ENCODE data around the gene SMAD7. TPM values are rescaled to one million over a fixed set of nuclear protein-coding genes. Genes with fewer than 3 reads are reported as not detected.

The SMAD7 gene
- total RNA-seq, 2 donors from 2014 or later: 80.8 to 107 TPM

- ATAC-seq (ENCODE audit: insufficient number of reproducible peaks, low FRiP score, low read depth) (no peak), DNase-seq (ENCODE audit: low spot score) (no peak)
- peak overlapping the region; percentile 86 to 87 for H3K27ac ChIP-seq
- H3K4me3 ChIP-seq: peak overlapping the region; percentile 96
- H3K27me3 ChIP-seq (replicated peaks; ENCODE audit: insufficient read depth): no peaks in the 10 kb centered on the region
- peaks cover 70 to 96% of the 10 kb centered on the region in 2 donors for H3K4me1 ChIP-seq (ENCODE audit: control insufficient read depth in 1 of 2, low read depth in 2 of 2)
- TF ChIP-seq, protein P1, sequence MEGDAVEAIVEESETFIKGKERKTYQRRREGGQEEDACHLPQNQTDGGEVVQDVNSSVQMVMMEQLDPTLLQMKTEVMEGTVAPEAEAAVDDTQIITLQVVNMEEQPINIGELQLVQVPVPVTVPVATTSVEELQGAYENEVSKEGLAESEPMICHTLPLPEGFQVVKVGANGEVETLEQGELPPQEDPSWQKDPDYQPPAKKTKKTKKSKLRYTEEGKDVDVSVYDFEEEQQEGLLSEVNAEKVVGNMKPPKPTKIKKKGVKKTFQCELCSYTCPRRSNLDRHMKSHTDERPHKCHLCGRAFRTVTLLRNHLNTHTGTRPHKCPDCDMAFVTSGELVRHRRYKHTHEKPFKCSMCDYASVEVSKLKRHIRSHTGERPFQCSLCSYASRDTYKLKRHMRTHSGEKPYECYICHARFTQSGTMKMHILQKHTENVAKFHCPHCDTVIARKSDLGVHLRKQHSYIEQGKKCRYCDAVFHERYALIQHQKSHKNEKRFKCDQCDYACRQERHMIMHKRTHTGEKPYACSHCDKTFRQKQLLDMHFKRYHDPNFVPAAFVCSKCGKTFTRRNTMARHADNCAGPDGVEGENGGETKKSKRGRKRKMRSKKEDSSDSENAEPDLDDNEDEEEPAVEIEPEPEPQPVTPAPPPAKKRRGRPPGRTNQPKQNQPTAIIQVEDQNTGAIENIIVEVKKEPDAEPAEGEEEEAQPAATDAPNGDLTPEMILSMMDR (IDR thresholded peaks at IDR 0.05): peak; percentile 1
- no peaks in the 10 kb centered on the region for H3K9me3 ChIP-seq
- H3K36me3 ChIP-seq: peaks cover 7% of the 10 kb centered on the region
Measured at GRCh38 chr18:48937869-48938750, 12.7 kb downstream of the SMAD7 start.

DNA sequence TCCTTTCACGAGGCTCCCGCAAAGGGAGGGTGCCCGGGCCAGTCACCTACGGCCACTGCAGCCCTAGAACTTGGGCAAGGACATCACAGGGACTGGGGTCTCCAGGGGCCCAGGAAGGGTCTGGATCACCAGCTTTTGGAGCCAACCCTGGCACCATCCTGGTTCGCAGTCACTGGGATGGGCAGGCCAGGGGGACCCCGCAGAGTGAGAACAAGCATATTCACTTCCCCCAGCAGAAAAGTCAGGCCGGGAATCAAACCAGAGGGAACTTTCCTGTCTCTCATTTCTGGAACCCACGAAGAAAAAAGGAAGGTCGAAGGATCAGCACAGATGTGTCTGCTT lies 15.4 kb downstream of the SMAD7 start:
- no peak for ATAC-seq (ENCODE audit: insufficient number of reproducible peaks, low FRiP score, low read depth)
- TF ChIP-seq, protein P1 (IDR thresholded peaks at IDR 0.05): no peak
- Histone ChIP-seq H3K27ac (peak overlapping the region; percentile 86 to 87), H3K9me3 (no peaks in the 10 kb centered on the region), H3K4me1 (ENCODE audit: control insufficient read depth in 1 of 2, low read depth in 2 of 2) (peaks cover 77 to 96% of the 10 kb centered on the region in 2 donors), H3K4me3 (peak overlapping the region; percentile 62), H3K27me3 (replicated peaks; ENCODE audit: insufficient read depth) (no peaks in the 10 kb centered on the region), H3K36me3 (no peaks in the 10 kb centered on the region)
- DNase-seq (ENCODE audit: low spot score): no peak

DNA sequence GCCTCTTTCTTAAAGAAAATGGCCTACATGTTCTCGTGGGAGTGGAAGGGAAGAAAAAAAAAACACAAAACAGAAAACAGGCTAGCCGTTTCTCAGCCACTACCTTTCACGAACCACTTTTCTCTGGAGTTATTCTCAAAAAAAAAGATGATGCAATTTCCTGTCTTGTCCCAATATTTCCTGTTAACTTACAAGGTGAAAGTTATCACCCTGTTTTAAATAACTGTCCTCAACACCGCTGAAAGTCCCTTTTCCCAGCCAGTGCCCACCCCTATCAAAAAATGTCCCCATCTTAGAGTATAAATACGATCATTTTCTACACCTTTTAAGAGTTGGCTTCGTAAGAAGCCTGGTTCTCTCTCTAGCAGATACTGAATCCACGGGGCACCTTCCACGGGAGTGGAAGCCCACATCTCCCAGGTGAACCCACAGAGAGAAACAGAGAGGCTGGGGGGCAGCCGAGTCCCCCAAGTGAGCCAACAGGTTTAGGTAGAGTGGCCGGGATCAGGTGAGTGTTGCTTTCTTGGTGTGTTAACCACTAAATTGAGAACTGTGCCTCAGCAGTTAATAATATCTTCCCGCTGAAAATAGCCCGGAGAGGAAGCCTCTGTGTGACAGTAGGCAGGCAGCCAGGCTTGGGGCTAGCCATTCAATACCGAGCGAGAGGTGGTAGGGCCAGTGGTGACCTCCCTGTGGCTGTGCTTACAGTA lies 15.9 kb downstream of the SMAD7 start:
- H3K4me3 ChIP-seq: peak overlapping the region; percentile 62
- TF ChIP-seq, protein P1 (IDR thresholded peaks at IDR 0.05): no peak
- no peak for ATAC-seq (ENCODE audit: insufficient number of reproducible peaks, low FRiP score, low read depth)
- H3K36me3 ChIP-seq: no peaks in the 10 kb centered on the region
- peaks cover 79 to 96% of the 10 kb centered on the region in 2 donors for H3K4me1 ChIP-seq (ENCODE audit: control insufficient read depth in 1 of 2, low read depth in 2 of 2)
- DNase-seq (ENCODE audit: low spot score): no peak
- H3K27me3 ChIP-seq (replicated peaks; ENCODE audit: insufficient read depth): no peaks in the 10 kb centered on the region
- no peaks in the 10 kb centered on the region for H3K9me3 ChIP-seq
- peak overlapping the region; percentile 86 to 87 for H3K27ac ChIP-seq

GRCh38 chr18:48934415-48934722 lies 16.4 kb downstream of the SMAD7 start:
- no peaks in the 10 kb centered on the region for H3K27me3 ChIP-seq (replicated peaks; ENCODE audit: insufficient read depth)
- no peak for DNase-seq (ENCODE audit: low spot score)
- no peaks in the 10 kb centered on the region for H3K36me3 ChIP-seq
- H3K4me3 ChIP-seq: peak overlapping the region; percentile 62
- no peak for ATAC-seq (ENCODE audit: insufficient number of reproducible peaks, low FRiP score, low read depth)
- H3K27ac ChIP-seq: peak overlapping the region; percentile 86 to 87
- H3K9me3 ChIP-seq: no peaks in the 10 kb centered on the region
- H3K4me1 ChIP-seq (ENCODE audit: control insufficient read depth in 1 of 2, low read depth in 2 of 2): peaks cover 79 to 96% of the 10 kb centered on the region in 2 donors
- TF ChIP-seq, protein P1 (IDR thresholded peaks at IDR 0.05): no peak

All from thoracic aorta (tissue), 2 donors.